Omental fat pad (tissue), 4 donors: Measurements from ENCODE around the gene GLG1. TPM values are rescaled to one million over a fixed set of nuclear protein-coding genes. Genes with fewer than 3 reads are reported as not detected.

Source experiments
- ATAC-seq: fragments of 150-250 bp; one replicate; pipeline ENCODE4 v1.9.1; 2016; ENCODE audit warnings: mild to moderate bottlenecking, moderate library complexity; ENCODE audit not compliant: low FRiP score
- DNase-seq: peaks from one replicate; pipeline ENCODE4 v3.0.0-alpha.2; 2019; ENCODE audit warnings: low spot score
- total RNA-seq, 4 donors: library from RNA; depleted of rRNA; stranded (reverse); fragments of >200 nt; gene quantifications; one replicate each; pipeline ENCODE4 v1.1.0, GENCODE V29; 2016
- TF ChIP-seq, protein P1 (sequence below), 3 donors: fragments of 450-650 bp; IDR thresholded peaks; one replicate each; pipeline ENCODE4 v1.5.1; 2016 to 2017; ENCODE audit warnings: antibody characterized with exemption in 3 of 3, mild to moderate bottlenecking in 3 of 3, moderate library complexity in 2 of 3

The GLG1 gene
- total RNA-seq, 4 donors from 2014 or later: 107 to 160 (median 122) TPM

DNA sequence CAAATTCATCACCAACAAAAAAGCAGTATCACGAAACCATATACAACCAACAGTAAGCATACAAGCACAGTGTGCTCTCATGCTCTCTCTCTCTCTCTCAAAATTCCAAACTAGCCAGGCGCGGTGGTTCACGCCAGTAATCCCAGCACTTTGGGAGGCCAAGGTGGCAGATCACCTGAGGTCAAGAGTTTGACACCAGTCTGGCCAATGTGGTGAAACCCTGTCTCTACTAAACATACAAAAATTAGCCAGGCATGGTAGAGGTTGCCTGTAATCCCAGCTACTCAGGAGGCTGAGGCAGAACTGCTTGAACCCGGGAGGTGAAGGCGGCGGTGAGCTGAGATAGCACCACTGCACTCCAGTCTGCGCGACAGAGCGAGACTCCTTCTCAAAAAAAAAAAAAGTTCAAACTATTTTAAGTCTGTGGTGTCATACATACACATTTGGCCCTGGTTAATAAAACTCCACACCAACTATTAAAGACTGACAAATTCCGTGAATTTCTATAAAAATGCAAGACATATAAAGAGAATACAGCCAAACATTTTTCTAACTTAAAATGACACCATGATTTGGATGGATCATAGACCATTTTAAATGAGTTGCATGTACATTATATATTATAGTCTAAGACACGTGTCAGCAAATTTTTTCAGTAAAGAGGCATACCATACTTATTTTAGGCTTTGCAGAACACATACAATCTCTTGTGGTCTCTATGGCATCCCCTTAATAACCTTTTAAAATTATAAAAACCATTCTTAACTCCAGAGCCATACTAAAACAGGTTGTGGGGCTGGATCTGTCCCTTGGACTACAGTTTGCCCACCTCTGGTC, 30.9 kb downstream of the GLG1 start:
- DNase-seq (no peak), ATAC-seq (no peak)
- TF ChIP-seq, protein P1, sequence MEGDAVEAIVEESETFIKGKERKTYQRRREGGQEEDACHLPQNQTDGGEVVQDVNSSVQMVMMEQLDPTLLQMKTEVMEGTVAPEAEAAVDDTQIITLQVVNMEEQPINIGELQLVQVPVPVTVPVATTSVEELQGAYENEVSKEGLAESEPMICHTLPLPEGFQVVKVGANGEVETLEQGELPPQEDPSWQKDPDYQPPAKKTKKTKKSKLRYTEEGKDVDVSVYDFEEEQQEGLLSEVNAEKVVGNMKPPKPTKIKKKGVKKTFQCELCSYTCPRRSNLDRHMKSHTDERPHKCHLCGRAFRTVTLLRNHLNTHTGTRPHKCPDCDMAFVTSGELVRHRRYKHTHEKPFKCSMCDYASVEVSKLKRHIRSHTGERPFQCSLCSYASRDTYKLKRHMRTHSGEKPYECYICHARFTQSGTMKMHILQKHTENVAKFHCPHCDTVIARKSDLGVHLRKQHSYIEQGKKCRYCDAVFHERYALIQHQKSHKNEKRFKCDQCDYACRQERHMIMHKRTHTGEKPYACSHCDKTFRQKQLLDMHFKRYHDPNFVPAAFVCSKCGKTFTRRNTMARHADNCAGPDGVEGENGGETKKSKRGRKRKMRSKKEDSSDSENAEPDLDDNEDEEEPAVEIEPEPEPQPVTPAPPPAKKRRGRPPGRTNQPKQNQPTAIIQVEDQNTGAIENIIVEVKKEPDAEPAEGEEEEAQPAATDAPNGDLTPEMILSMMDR (IDR thresholded peaks at IDR 0.05): no peak

DNA sequence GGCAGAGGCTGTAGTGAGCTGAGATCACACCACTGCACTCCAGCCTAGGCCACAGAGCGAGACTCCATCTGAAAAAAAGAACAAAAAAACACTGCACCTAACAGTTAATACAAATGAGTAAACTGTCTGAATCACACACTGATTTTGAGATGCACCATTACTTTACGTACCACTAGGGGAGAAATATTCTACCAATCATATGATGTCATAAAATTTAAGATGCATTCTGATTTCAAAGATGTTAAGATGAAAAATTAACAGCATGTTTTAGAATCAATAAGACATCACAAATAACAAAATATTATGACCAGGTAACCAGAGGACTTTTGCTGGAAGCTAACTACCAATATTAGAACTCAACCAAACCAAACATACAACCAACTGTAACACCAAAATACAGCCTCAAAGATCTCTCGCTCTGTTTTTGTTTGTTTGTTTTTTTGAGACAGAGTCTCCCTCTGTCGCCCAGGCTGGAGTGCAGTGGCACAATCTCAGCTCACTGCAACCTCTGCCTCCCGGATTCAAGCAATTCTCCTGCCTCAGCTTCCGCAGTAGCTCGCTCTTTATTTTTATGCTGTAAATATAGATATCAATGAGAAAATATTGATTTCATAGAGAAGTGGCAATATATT, 31.6 kb downstream of the GLG1 start:
- no peak for DNase-seq
- ATAC-seq: no peak
- TF ChIP-seq, protein P1 (IDR thresholded peaks at IDR 0.05): no peak

DNA sequence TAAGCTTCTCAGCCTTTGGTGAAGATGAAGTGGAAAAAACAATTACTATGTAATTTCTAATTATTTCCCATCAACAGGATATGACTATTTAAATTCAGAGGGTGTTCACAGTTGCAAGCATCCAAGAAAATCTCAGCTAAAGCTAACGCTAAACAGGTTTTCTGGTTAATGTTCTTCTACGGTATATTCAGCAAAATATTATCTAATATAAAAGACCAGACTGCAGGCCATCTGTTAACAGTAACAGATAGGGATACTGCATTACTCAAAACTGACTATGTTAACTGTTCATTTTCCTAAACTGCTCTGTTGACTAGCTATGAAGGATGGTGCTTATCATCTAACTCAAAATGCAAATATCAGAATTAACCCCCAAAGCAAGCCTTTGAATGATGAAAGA, 32.8 kb downstream of the GLG1 start:
- TF ChIP-seq, protein P1 (IDR thresholded peaks at IDR 0.05): no peak
- DNase-seq: no peak
- ATAC-seq: no peak

DNA sequence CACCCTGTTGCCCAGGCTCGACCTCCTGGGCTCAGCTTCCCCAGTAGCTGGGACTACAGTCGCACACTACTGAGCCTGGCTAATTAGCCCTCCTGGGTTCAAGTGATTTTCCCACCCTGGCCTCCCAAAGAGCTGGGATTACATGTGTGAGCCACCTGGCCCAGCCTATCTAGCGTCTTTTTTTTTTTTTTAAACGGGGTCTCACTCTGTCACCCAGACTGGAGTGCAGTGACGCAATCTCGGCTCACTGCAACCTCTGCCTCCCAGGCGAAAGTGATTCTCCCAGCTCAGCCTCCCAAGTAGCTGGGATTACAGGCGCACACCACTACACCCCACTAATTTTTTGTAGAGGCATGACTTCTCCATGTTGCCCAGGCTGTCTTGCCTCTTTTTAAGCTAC, 33.3 kb downstream of the GLG1 start:
- ATAC-seq (no peak), DNase-seq (no peak)
- TF ChIP-seq, protein P1 (IDR thresholded peaks at IDR 0.05): no peak

DNA sequence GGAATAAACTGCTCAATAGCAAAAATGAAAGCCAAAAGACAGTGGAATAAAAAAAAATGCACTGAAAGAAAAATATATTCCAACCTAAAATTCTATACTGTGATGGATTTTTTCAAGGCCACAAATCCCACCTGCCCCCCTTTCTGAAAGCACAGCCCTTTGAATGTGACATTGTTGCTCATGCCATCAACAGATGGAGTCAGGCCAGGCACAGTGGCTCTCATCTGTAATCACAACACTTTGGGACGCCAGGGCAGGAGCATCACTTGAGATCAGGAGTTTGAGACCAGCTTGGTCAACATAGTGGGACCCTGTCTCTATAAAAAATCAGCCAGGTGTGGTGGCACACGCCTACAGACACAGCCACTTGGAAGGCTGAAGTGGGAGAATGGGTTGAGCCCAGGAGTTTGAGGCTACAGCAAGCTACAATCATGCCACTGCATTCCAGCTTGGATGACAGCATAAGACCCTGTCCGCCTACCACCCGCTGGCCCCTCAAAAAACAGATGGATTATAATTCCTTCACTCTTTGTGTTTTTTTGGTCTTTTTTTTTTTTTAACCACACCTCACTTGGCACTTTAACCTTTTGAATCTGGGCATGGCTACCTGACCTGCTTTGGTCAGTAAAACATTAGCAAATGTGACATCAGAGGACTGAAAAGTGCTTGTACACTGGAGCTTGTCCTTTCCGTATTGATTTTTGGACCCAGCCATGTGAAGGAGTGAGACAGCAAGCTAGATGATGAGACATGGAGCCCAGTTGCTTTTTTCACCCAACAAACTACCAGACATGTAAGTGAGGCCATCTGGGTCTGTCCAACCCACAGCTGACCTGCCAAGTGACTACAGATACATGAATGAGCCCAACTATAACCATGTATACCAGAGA, 36.3 kb downstream of the GLG1 start:
- TF ChIP-seq, protein P1 (IDR thresholded peaks at IDR 0.05): no peak
- no peak for ATAC-seq
- DNase-seq: no peak

DNA sequence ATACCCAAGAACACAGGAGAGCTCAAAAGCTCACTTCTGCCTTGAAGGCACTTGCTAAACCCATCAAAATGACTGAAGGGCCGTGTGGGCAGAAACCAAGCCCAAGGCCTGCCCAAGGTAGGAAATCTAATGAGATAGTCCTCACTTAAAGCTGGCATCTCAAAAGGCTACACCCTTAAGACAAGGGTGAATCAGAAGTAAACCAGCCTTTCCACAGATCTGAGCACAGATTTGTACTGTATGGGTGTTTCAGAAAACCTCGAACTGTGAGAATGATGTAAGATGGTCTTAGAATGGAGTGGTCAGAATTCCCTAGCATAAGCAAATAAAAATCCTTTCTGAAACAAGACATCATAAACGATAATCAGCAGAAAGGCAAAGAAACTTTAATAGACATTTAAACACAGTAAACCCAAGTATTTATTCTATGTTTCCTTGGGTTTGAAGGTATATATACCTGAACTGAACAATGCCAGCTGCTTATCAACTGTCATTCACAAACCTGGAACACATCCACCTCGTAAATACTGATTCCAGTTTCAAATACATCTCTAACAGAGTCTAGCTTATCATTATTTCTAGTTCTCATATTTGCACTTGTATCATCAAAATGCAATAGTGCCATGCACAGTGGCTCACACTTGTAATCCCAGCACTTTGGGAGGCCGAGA, 37.8 kb downstream of the GLG1 start:
- no peak for ATAC-seq
- TF ChIP-seq, protein P1 (IDR thresholded peaks at IDR 0.05): no peak
- no peak for DNase-seq
